GM23248 (cell line): ENCODE results near the gene ST7. TPM values are rescaled to one million over a fixed set of nuclear protein-coding genes. Genes with fewer than 3 reads are reported as not detected.

Source experiments
- DNase-seq: peaks from one replicate; pipeline ENCODE4 v3.0.0-alpha.2; 2015
- H2AFZ ChIP-seq: fragments of 200-600 bp; sonication (generic); 2 replicates; pipeline ENCODE4 v1.6.1; 2016; ENCODE audit warnings: antibody characterized with exemption
- H3F3A ChIP-seq: fragments of 200-600 bp; sonication (generic); 2 replicates; pipeline ENCODE4 v1.6.1; 2016; ENCODE audit warnings: mild to moderate bottlenecking, antibody characterized with exemption, mixed run types; ENCODE audit not compliant: insufficient read depth
- H3K27ac ChIP-seq: fragments of 200-600 bp; sonication (generic); 2 replicates; pipeline ENCODE4 v1.5.1; 2016; ENCODE audit warnings: mild to moderate bottlenecking
- H3K27me3 ChIP-seq: fragments of 200-600 bp; sonication (generic); replicated peaks from 2 replicates; pipeline ENCODE4 v1.6.1; 2016; ENCODE audit warnings: mild to moderate bottlenecking; ENCODE audit not compliant: insufficient read depth
- H3K36me3 ChIP-seq: fragments of 200-600 bp; sonication (generic); 2 replicates; pipeline ENCODE4 v1.6.1; 2016; ENCODE audit warnings: low read depth, mild to moderate bottlenecking
- H3K4me1 ChIP-seq: fragments of 200-600 bp; sonication (generic); 2 replicates; pipeline ENCODE4 v1.6.1; 2016; ENCODE audit warnings: mild to moderate bottlenecking; ENCODE audit not compliant: insufficient read depth
- H3K4me2 ChIP-seq: fragments of 200-600 bp; sonication (generic); one replicate; pipeline ENCODE4 v1.6.1; 2016; ENCODE audit warnings: mild to moderate bottlenecking; ENCODE audit not compliant: unreplicated experiment
- H3K4me3 ChIP-seq: fragments of 200-600 bp; sonication (generic); 2 replicates; pipeline ENCODE4 v1.5.1; 2016; ENCODE audit warnings: mild to moderate bottlenecking
- H3K79me2 ChIP-seq: fragments of 200-600 bp; sonication (generic); 2 replicates; pipeline ENCODE4 v1.6.1; 2016; ENCODE audit warnings: mild to moderate bottlenecking; ENCODE audit not compliant: insufficient read depth
- H3K9ac ChIP-seq: fragments of 200-600 bp; sonication (generic); 2 replicates; pipeline ENCODE4 v1.6.1; 2016; ENCODE audit warnings: mild to moderate bottlenecking
- H3K9me2 ChIP-seq: fragments of 200-600 bp; sonication (generic); 2 replicates; pipeline ENCODE4 v1.6.1; 2016; ENCODE audit warnings: mixed run types, mild to moderate bottlenecking, moderate library complexity; ENCODE audit not compliant: insufficient read depth
- H3K9me3 ChIP-seq: fragments of 200-600 bp; sonication (generic); one replicate; pipeline ENCODE4 v1.6.1; 2017; ENCODE audit warnings: low read depth
- H4K20me1 ChIP-seq: fragments of 200-600 bp; sonication (generic); 2 replicates; pipeline ENCODE4 v1.6.0; 2016; ENCODE audit not compliant: insufficient read depth
- EZH2 ChIP-seq: fragments of 200-600 bp; sonication (generic); IDR thresholded peaks from 2 replicates; pipeline ENCODE4 v1.6.1; 2018; ENCODE audit warnings: antibody characterized with exemption, mild to moderate bottlenecking; ENCODE audit not compliant: insufficient read depth, poor library complexity, severe bottlenecking
- EZH2phosphoT487 ChIP-seq: fragments of 200-600 bp; sonication (generic); IDR thresholded peaks from 2 replicates; pipeline ENCODE4 v1.6.1; 2018; ENCODE audit warnings: antibody characterized with exemption, moderate library complexity, mild to moderate bottlenecking, low read depth; ENCODE audit not compliant: insufficient read depth
- WGBS, 2 experiments: methylation state at CpG; one replicate each; pipeline ENCODE4 v1.1.6; 2015 to 2017; ENCODE audit warnings: low lambda C conversion rate in 2 of 2, low coverage in 1 of 2; ENCODE audit errors: missing lambda C conversion rate in 2 of 2; 5-methylcytosine and 5-hydroxymethylcytosine counted together
- in situ Hi-C: fragments of 300-500 bp; cut with MboI; formaldehyde crosslinking; loops from 2 replicates; pipeline ENCODE4 v1.15.0; 2020
- polyA plus RNA-seq: library from polyadenylated mRNA; unstranded; fragments of >200 nt; fragmentation: Nextera tagmentation; extraction: Ambion mirVana; gene quantifications from 2 replicates; pipeline ENCODE4 v1.2.1, GENCODE V29; 2016
- total RNA-seq: library from RNA; depleted of rRNA; stranded (reverse); fragments of >200 nt; shearing (Covaris generic); gene quantifications from 2 replicates; pipeline ENCODE4 v1.2.3, GENCODE V29; 2014

The ST7 gene
- total and polyA plus RNA-seq, 2 experiments from 2014 or later, result 17.8 to 21.9 TPM

DNA sequence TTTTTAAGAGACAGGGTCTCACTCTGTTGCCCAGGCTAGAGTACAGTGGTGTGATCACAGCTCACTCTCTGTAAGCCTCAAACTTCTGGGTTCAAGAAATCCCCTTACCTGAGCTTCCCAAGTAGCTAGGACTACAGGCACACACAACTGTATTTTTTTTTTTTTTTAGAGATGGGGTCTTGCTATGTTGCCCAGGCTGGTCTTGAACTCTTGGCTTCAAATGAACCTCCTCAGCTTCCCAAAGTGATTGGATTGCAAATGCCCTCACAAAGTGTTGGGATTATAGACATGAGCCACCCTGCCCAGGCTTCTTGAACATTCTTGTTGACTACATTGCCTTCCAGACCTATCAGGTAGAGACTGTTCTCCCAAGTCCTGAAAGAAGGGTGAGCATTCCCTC lies 296.9 kb downstream of the ST7 start:
- H2AFZ ChIP-seq, result no peak overlapping the region
- no peak overlapping the region for H3K4me3 ChIP-seq
- H3K9me2 ChIP-seq, result no peaks in the 10 kb centered on the region
- no peaks in the 10 kb centered on the region for H3K79me2 ChIP-seq
- H3K9ac ChIP-seq, result no peak overlapping the region
- TF ChIP-seq EZH2phosphoT487 (no peak), EZH2 (no peak)
- H3K36me3 ChIP-seq, result no peaks in the 10 kb centered on the region
- peaks cover 28% of the 10 kb centered on the region for H3K4me1 ChIP-seq
- in situ Hi-C loops, result no loop called here
- H3K27me3 ChIP-seq, result no peaks in the 10 kb centered on the region
- no peaks in the 10 kb centered on the region for H4K20me1 ChIP-seq
- no peaks in the 10 kb centered on the region for H3K9me3 ChIP-seq
- peak overlapping the region; percentile 78 for H3K27ac ChIP-seq
- H3F3A ChIP-seq, result peaks cover 24% of the 10 kb centered on the region
- no peak for DNase-seq
- H3K4me2 ChIP-seq, result peak overlapping the region; percentile 4

- Histone ChIP-seq H3K4me2 (peak overlapping the region; percentile 56), H3K9ac (peak overlapping the region; percentile 39), H3K4me1 (peaks cover 28% of the 10 kb centered on the region), H3F3A (peaks cover 24% of the 10 kb centered on the region), H3K27ac (peak overlapping the region; percentile 78), H3K79me2 (no peaks in the 10 kb centered on the region), H2AFZ (peak overlapping the region; percentile 54), H3K4me3 (no peak overlapping the region), H3K36me3 (no peaks in the 10 kb centered on the region), H4K20me1 (no peaks in the 10 kb centered on the region), H3K27me3 (no peaks in the 10 kb centered on the region), H3K9me2 (no peaks in the 10 kb centered on the region), H3K9me3 (no peaks in the 10 kb centered on the region)
- DNase-seq, result peak; percentile 78
- in situ Hi-C loops, result no loop called here
- TF ChIP-seq EZH2phosphoT487, result no peak
- no peak for TF ChIP-seq EZH2
- 36 to 39% methylated on average over 4 of the region's 4 CpGs for WGBS, 2 experiments
Observed at GRCh38 chr7:117250801-117251200, 297.5 kb downstream of the ST7 start.

GRCh38 chr7:117251687-117252086 lies 298.4 kb downstream of the ST7 start:
- Histone ChIP-seq H2AFZ (peak overlapping the region; percentile 54; the same call in 1 of the 2 replicates), H3K9me2 (no peaks in the 10 kb centered on the region), H3K4me2 (peak overlapping the region; percentile 56)

GRCh38 chr7:117259615-117260014 lies 306.3 kb downstream of the ST7 start:
- peaks cover 13% of the 10 kb centered on the region; the same call in 1 of the 2 replicates for H3F3A ChIP-seq
- H3K9me3 ChIP-seq, result no peaks in the 10 kb centered on the region
- no peaks in the 10 kb centered on the region for H3K27me3 ChIP-seq
- H4K20me1 ChIP-seq, result no peaks in the 10 kb centered on the region
- H3K9ac ChIP-seq, result no peak overlapping the region
- H3K36me3 ChIP-seq, result no peaks in the 10 kb centered on the region
- H3K79me2 ChIP-seq, result no peaks in the 10 kb centered on the region
- H3K9me2 ChIP-seq, result no peaks in the 10 kb centered on the region
- in situ Hi-C loops, result no loop called here
- peaks cover 17% of the 10 kb centered on the region for H3K4me1 ChIP-seq
- DNase-seq, result peak; percentile 84
- TF ChIP-seq EZH2phosphoT487 (no peak), EZH2 (no peak)
- H3K4me2 ChIP-seq, result peak overlapping the region; percentile 63
- H2AFZ ChIP-seq, result peak overlapping the region; percentile 4; the same call in 1 of the 2 replicates
- 0 out of 2 replicates have a peak overlapping the region, but pooled peaks have one; percentile 8 for H3K4me3 ChIP-seq
- 0% methylated on average over 1 of the region's 1 CpG for WGBS, 2 experiments
- H3K27ac ChIP-seq, result no peak overlapping the region

More at GRCh38 chr7:117251687-117252086, 298.4 kb downstream of the ST7 start:
- H3K9me3 ChIP-seq, result no peaks in the 10 kb centered on the region
- no peak overlapping the region for H3K4me3 ChIP-seq
- peak overlapping the region; percentile 39 for H3K9ac ChIP-seq
- H3K79me2 ChIP-seq, result no peaks in the 10 kb centered on the region
- peak overlapping the region; percentile 78 for H3K27ac ChIP-seq
- no peaks in the 10 kb centered on the region for H3K27me3 ChIP-seq
- H3F3A ChIP-seq, result peaks cover 24% of the 10 kb centered on the region
- H4K20me1 ChIP-seq, result no peaks in the 10 kb centered on the region
- H3K4me1 ChIP-seq, result peaks cover 28% of the 10 kb centered on the region
- H3K36me3 ChIP-seq, result no peaks in the 10 kb centered on the region
- DNase-seq, result peak; percentile 88
- in situ Hi-C loops, result no loop called here
- TF ChIP-seq EZH2 (no peak), EZH2phosphoT487 (no peak)
- WGBS, 2 experiments, result 55 to 56% methylated on average over 4 of the region's 4 CpGs

DNA sequence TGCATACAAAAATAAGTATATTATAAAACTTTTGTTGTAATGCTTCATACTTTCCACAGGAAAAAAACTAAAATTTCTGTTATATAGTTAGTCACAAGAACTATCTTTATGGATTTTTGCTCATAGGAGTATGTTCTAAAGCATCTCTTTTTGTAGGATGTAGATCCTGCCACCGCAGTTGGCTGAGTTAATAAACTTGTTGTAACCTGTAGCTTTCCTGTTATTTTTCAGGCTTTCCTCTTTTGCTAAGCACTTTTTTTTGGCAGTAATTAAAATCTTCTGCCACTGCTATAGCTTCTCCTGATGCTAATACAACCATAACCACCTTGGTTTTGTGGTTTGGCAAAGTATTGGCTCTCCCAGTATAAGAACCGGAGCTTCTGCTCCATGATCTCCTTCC lies 309.2 kb downstream of the ST7 start:
- peaks cover 17% of the 10 kb centered on the region for H3K4me1 ChIP-seq
- no peaks in the 10 kb centered on the region for H4K20me1 ChIP-seq
- TF ChIP-seq EZH2phosphoT487 (no peak), EZH2 (no peak)
- H3K4me3 ChIP-seq, result no peak overlapping the region
- H3K9me2 ChIP-seq, result no peaks in the 10 kb centered on the region
- no peak overlapping the region for H3K4me2 ChIP-seq
- 100% methylated on average over 2 of the region's 2 CpGs for WGBS, 2 experiments
- in situ Hi-C loops, result no loop called here
- H3F3A ChIP-seq, result peaks cover 13% of the 10 kb centered on the region; the same call in 1 of the 2 replicates
- no peaks in the 10 kb centered on the region for H3K9me3 ChIP-seq
- no peaks in the 10 kb centered on the region for H3K27me3 ChIP-seq
- H3K27ac ChIP-seq, result no peak overlapping the region
- no peak overlapping the region for H3K9ac ChIP-seq
- no peak for DNase-seq
- no peaks in the 10 kb centered on the region for H3K79me2 ChIP-seq
- no peaks in the 10 kb centered on the region for H3K36me3 ChIP-seq
- no peak overlapping the region for H2AFZ ChIP-seq
